Subcutaneous abdominal adipose tissue (tissue), 5 donors: ENCODE results near the gene TSSC4.

Experiments used
- H3K27ac ChIP-seq: one replicate; pipeline ENCODE4 v1.7.0; 2013; ENCODE audit warnings: low read depth, mild to moderate bottlenecking, inconsistent platforms, low read length, moderate library complexity
- H3K27me3 ChIP-seq, 5 donors: one replicate each; pipeline ENCODE4 v1.7.0; 2013; ENCODE audit warnings: low read length in 5 of 5, inconsistent platforms in 1 of 5; ENCODE audit not compliant: control insufficient read depth in 5 of 5, insufficient read depth in 4 of 5
- H3K36me3 ChIP-seq, 5 donors: one replicate each; pipeline ENCODE4 v1.7.0; 2013; ENCODE audit warnings: low read length in 5 of 5; ENCODE audit not compliant: control insufficient read depth in 5 of 5, insufficient read depth in 5 of 5
- H3K4me1 ChIP-seq, 5 donors: one replicate each; pipeline ENCODE4 v1.7.0; 2013; ENCODE audit warnings: low read length in 5 of 5, mild to moderate bottlenecking in 3 of 5, moderate library complexity in 1 of 5; ENCODE audit not compliant: control insufficient read depth in 5 of 5, insufficient read depth in 5 of 5
- H3K4me3 ChIP-seq, 5 donors: one replicate each; pipeline ENCODE4 v1.7.0; 2013; ENCODE audit warnings: low read length in 5 of 5, low read depth in 1 of 5
- H3K9ac ChIP-seq, 5 donors: one replicate each; pipeline ENCODE4 v1.7.0; 2013; ENCODE audit warnings: low read length in 5 of 5, mild to moderate bottlenecking in 4 of 5, moderate library complexity in 3 of 5
- H3K9me3 ChIP-seq, 5 donors: one replicate each; pipeline ENCODE4 v1.7.0; 2013; ENCODE audit warnings: low read length in 5 of 5; ENCODE audit not compliant: control insufficient read depth in 5 of 5
- donor health status: healthy.
- donor health status: healthy.
- donor health status: healthy.
- donor health status: healthy.
- donor health status: healthy.

The TSSC4 gene

GRCh38 chr11:2416765-2417164 is 16.2 kb downstream of the TSSC4 start:
- no peak overlapping the region for H3K27ac ChIP-seq
- no peaks in the 10 kb centered on the region for H3K36me3 ChIP-seq
- H3K4me3 ChIP-seq, result no peak overlapping the region
- peaks cover 0 to 14% (median 13%) of the 10 kb centered on the region in 5 donors for H3K4me1 ChIP-seq
- no peak overlapping the region for H3K9ac ChIP-seq
- H3K27me3 ChIP-seq, result peaks cover 2 to 18% (median 9%) of the 10 kb centered on the region in 5 donors
- H3K9me3 ChIP-seq, result no peaks in the 10 kb centered on the region

GRCh38 chr11:2417856-2418692 is 17.5 kb downstream of the TSSC4 start:
- Histone ChIP-seq H3K4me3 (no peak overlapping the region), H3K9me3 (no peaks in the 10 kb centered on the region), H3K27me3 (peaks cover 2 to 24% (median 9%) of the 10 kb centered on the region in 5 donors), H3K4me1 (peaks cover 0 to 14% (median 13%) of the 10 kb centered on the region in 5 donors), H3K9ac (no peak overlapping the region), H3K27ac (no peak overlapping the region), H3K36me3 (no peaks in the 10 kb centered on the region)

GRCh38 chr11:2418693-2419360 is 18.3 kb downstream of the TSSC4 start:
- Histone ChIP-seq H3K36me3 (no peaks in the 10 kb centered on the region), H3K4me3 (no peak overlapping the region), H3K4me1 (peaks cover 0 to 14% (median 13%) of the 10 kb centered on the region in 5 donors), H3K9me3 (no peaks in the 10 kb centered on the region), H3K27ac (no peak overlapping the region), H3K27me3 (peaks cover 2 to 29% (median 11%) of the 10 kb centered on the region in 5 donors), H3K9ac (no peak overlapping the region)

- Histone ChIP-seq H3K9ac (peak overlapping the region in 2 of 5 donors; percentile 20 to 52), H3K4me3 (peak overlapping the region in 1 of 5 donors; percentile 26), H3K36me3 (no peaks in the 10 kb centered on the region), H3K4me1 (peaks cover 0 to 14% (median 13%) of the 10 kb centered on the region in 5 donors), H3K27ac (no peak overlapping the region), H3K9me3 (no peaks in the 10 kb centered on the region), H3K27me3 (peaks cover 2 to 29% (median 11%) of the 10 kb centered on the region in 5 donors)
Measured at GRCh38 chr11:2419638-2420501, 19.3 kb downstream of the TSSC4 start.

GRCh38 chr11:2420502-2421225 is 20.1 kb downstream of the TSSC4 start:
- Histone ChIP-seq H3K27ac (no peak overlapping the region), H3K4me3 (peak overlapping the region in 2 of 5 donors; percentile 19 to 26), H3K9ac (peak overlapping the region in 2 of 5 donors; percentile 4 to 52), H3K36me3 (no peaks in the 10 kb centered on the region), H3K4me1 (peaks cover 0 to 14% (median 13%) of the 10 kb centered on the region in 5 donors), H3K9me3 (no peaks in the 10 kb centered on the region), H3K27me3 (peaks cover 2 to 23% (median 11%) of the 10 kb centered on the region in 5 donors)

- peaks cover 2 to 18% (median 9%) of the 10 kb centered on the region in 5 donors for H3K27me3 ChIP-seq
- H3K36me3 ChIP-seq, result no peaks in the 10 kb centered on the region
- H3K27ac ChIP-seq, result no peak overlapping the region
- H3K4me1 ChIP-seq, result peaks cover 0 to 14% (median 13%) of the 10 kb centered on the region in 5 donors
- no peak overlapping the region for H3K4me3 ChIP-seq
- no peak overlapping the region for H3K9ac ChIP-seq
- no peaks in the 10 kb centered on the region for H3K9me3 ChIP-seq
Measured at GRCh38 chr11:2421226-2421994, 20.9 kb downstream of the TSSC4 start.

- Histone ChIP-seq H3K27me3 (peaks cover 0 to 18% (median 10%) of the 10 kb centered on the region in 5 donors), H3K9me3 (no peaks in the 10 kb centered on the region), H3K9ac (no peak overlapping the region), H3K4me1 (peaks cover 0 to 14% (median 13%) of the 10 kb centered on the region in 5 donors), H3K36me3 (no peaks in the 10 kb centered on the region), H3K27ac (no peak overlapping the region), H3K4me3 (no peak overlapping the region)
Measured at GRCh38 chr11:2421996-2422395, 21.4 kb downstream of the TSSC4 start.

GRCh38 chr11:2422461-2423156 is 22.1 kb downstream of the TSSC4 start:
- Histone ChIP-seq H3K27me3 (peaks cover 0 to 18% (median 10%) of the 10 kb centered on the region in 5 donors), H3K36me3 (no peaks in the 10 kb centered on the region), H3K9ac (no peak overlapping the region), H3K27ac (no peak overlapping the region), H3K4me1 (peaks cover 0 to 14% (median 13%) of the 10 kb centered on the region in 5 donors), H3K4me3 (no peak overlapping the region), H3K9me3 (no peaks in the 10 kb centered on the region)
